NCI-H69 (cell line): ENCODE measurements around the gene SUDS3.
"Not testable (repeated sequence)": the region's sequence is repeated elsewhere in the genome, so short reads cannot be mapped to it uniquely, and the experiment has no call there.

ENCODE experiments used
- DNase-seq: peaks from one replicate; lab custom pipeline; 2025; lab: John Stamatoyannopoulos, UW

The SUDS3 gene

DNA sequence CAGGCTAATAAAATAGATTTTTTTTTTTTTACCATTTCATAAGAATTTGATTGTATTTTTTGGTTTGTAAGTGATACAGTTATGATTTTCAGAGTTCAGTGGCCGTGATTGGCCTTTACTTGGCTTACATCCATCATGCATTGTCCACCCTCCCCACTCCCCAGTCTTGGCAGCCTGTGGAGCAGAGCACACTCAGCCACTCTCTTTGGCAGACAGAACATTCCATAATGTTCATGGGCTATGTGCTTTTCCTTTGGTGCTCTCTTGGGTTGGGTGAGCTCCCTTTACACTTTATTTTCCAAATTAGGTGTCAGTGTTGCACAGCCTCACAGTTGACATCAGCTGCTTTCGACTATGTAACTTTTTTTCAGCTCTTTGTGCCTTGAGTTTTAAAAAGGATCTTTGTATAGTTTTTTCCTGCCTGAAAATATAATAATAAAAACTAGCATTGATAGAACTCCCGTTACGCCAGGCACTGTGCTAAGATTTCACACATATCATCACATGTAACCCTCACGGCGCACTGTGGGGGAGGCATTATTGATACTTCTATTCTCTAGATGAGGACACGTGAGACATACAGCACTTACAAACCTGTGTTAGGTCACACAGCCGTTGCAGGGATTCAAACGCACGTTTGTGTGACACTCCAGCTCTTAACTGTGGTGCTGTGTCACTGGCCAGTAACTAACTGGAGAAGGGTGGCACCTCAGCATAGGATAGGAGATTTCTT, 21.5 kb downstream of the SUDS3 start:
- no peak for DNase-seq

DNA sequence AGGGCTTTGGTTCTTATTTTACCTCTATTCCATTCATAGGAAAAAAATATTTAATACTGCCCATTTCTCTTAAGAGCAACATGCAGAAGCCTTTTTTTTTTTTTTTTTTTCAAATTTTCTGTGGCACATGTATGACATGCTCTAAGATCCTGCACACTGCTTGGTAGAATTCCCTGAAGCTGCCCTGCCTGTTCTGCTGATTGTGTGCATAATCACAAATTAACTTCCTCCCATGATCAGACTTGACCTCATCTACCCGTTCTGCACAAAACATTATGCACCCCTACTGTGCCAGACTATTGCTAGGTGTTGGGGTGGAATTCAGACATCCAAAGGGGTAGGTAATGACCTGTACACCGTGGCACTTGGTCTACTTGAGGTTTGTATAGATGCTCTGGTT, 22.2 kb downstream of the SUDS3 start:
- no peak for DNase-seq

DNA sequence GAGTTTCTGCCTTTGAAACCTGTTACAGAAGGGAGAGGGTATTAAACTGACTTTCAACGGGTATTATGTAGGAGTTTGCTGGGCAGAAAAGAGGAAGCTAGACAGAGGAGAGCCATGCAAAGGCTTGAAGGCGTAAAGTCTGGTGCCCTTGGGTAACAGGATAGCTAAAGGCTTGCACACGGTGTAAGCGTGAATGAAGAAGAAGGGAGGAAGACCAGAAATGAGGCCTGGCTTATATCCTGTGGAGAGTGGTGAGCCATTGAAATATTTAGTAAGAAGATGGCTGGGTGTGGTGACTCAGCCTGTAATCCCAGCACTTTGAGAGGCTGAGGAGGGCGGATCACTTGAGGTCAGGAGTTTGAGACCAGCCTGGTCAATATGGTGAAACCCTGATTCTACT, 22.6 kb downstream of the SUDS3 start:
- no peak for DNase-seq

DNA sequence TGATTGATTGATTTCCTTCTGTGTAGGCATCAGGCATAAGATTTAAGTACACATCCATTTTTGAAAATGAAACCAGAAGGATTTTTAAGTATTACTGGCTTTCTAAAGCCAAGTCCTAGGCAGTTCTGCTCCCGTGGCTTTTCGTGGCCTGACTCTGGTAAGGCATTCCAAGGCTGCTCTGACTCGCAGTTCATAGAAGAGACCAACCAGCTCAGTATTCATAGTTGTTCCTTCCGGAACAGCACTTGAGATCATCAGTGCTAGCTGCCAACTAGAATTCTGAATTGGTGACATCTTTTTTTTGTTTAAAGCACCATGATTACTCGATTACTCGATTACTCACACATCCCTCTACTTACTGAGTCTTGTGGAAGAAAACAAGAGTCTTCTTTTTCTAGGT, 25.9 kb downstream of the SUDS3 start:
- no peak for DNase-seq

DNA sequence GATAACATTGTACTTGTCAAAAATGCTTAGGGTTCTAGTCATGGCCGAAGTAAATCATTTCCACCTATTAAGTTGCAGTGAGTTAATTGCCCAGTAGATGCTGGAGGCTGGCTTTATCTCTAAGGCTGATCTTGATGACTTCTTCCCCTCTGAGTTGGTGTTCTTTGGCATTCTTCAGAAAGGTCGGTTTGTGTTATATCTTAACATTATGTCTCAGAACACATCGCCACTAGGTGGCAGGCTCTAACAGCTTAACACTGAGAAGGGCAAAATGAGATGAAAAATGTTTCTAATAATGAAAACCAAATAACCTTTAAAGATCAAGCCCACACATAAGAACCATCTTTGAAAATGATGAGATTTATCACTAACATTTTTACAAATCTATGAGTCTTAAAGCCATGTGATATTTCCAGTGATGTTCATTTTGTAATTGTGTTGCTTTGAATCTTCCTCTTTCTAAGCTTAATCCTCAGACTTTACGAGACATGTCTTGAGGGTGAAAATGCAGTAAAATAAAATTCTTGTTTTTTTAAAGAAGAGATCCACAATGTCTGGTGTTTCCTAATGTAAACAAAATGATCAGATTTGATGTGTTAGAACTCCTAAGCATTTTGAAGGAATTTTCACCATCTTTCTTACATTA, 28.6 kb downstream of the SUDS3 start:
- peak; percentile 72 for DNase-seq

DNA sequence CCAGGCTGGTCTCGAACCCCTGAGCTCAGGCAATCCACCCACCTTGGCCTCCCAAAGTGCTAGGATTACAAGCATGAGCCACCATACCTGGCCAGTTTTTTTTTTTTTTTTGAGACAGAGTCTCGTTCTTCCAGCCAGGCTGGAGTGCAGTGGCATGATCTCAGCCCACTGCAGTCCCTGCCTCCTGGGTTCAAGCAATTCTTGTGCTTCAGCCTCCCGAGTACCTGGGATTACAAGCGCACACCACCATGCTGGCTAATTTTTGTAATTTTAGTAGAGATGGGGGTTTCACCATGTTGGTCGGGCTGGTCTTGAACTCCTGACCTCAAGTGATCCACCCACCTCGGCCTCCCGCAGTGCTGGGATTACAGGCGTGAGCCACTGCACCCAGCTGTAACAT, 31.9 kb downstream of the SUDS3 start:
- DNase-seq: not testable (repeated sequence)

DNA sequence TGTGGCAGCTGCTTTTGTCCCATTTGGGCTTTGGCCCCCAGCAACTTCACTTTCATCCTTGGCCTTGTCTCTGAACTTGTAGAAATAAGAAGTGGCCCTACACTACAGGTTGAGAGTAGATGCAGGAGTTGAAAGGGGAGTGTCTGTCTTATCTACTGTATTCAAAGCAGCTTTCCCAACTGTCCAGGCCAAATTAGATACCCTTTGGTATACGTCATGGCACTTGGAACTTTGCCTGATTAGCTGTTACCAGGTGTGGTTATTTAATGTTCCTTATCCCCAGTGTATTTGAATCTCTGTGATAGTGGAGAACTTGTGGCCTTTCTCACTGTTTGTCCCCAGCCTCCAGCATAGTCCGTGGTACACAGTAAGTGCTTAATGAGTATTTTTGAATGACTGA, 33.5 kb downstream of the SUDS3 start:
- no peak for DNase-seq

DNA sequence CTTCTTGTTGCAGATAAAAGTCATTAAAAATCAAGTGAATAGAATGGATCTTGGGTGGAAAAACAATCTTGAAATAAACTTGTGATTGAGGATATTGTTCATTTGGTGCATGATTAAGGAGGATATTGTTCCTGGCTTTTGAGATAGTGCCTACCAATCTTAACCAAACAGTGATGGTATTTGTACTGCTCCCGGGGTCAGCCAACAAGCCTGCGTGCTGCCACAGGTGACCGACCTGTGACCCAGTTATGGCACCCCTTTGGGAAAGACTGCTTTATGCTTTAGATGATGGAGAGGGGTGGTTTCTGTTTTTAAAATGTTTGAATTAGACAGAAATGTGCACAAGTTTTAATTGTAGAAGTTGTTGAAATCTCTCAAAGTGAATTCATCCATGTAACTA, 41.6 kb downstream of the SUDS3 start:
- no peak for DNase-seq

DNA sequence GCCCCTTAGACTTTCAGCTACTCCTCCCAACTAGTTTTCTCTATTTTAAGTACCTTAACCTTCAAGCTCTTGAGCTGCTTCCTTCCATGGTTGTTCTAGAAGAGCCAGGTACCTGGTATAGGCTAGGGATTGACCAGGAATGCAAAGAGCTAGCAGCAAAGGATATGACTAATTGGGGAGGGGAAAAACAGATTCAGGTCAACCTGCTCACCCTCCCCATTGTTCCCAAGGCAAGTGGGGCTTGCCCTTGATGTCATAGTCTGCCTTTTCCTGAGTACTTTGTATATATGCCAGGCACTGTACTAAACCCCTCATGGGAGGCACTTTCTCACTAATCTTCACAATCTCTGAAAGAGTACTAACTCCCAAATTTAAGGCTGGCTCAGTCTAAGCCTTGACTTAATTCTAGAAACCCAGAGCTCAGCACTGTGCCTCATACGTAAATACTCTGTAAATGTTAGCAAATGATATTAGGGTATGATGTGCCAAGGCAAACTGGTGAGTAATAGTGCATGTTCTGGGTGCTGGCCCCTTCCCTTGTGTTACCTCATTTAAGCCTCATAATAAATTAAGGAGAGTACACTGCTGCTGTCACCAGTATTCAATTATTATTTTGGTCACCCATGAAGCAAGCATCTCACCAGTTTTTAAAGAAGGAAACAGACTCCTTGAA, 42.2 kb downstream of the SUDS3 start:
- no peak for DNase-seq

DNA sequence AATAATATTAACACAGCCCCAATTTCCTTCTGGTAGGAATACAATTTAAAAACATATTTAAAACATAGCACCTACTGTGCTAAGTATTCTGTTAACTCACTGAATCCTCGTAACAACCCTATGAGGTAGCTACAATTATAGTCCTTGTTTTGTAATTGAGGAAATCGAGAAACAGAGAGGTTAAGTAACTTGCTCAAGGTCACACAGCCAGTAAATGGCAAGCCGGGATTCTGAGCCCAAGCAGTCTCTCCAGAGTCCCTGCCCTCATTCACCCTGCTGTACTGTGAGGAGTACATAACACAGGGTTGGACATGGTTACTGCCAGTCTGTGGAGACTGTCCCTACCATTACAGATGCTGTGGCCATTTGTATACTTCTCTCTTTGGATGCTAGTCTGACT, 44.3 kb downstream of the SUDS3 start:
- DNase-seq: no peak

DNA sequence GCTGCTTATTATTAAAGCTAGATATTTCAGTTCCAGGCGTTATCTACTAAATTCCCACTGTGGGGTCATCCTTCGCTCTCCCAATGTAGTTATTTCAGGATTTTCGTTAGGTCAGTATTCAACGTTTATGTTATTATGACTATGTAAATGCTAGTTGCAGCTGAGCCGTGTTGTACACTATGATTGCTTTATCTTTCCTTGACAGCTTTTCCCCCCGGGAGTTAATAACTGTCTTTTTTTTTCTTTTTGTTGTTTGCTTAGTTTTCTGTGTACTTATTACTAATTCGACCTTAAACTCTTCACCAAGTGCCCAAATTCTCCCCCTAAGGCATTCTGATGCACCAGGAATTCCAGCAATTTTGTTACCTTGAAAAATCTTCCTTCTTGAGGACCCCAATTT, 48.5 kb downstream of the SUDS3 start:
- no peak for DNase-seq

DNA sequence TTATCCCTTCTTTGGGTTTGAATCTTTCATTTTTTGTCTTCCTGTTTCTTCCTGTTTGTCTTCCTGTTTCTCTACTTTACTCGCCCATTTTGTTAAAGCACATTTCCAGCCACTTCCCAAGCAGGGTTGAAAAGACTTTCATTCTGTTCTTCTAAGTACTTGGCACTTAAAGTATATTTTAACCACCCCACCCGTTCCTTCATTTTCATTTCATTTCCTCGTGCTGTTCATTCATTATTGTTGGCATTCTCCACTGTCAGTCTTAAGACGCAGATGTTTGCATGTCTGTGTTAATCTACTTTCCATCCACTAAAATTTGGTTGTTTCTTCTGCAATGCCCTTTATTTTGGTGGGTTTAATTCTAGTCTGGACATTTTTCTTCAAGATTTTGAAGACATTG, 49.0 kb downstream of the SUDS3 start:
- DNase-seq: no peak

DNA sequence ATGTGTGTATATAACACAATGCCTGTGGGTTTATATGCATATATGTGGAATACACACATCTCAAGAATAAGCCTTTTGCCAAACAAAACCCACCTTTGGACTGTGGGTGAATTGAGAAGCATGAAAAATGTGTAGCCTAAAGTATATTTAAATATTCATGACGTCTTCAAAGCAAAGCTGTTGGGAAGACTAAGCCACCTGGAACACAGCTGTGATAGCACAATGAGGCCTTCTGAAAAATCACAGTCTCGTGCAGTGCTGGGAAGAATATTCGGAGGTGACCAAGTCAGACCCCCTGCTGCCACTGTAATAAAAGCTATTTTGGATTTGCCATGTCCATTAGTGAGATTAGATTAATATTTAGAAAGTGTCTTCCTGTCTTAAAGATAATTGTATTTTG, 51.5 kb downstream of the SUDS3 start:
- DNase-seq: no peak

DNA sequence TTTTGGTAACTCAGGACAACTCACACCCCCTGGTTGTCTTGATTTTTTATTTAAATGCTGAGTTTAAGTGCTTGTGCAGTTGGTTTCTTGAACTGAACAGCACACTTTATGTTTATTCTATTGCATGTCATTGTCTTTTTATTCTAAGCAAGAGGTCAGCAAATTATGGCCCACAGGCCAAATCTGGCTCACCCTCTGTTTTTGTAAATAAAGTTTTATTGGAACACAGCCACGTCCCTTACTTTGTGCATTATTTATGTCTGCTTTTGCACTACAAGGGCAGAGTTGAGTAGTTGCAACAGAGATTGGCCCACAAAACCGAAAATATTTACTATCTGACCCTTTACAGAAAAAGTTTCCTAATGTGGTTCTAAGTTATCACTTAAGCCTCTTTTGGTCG, 52.3 kb downstream of the SUDS3 start:
- no peak for DNase-seq

DNA sequence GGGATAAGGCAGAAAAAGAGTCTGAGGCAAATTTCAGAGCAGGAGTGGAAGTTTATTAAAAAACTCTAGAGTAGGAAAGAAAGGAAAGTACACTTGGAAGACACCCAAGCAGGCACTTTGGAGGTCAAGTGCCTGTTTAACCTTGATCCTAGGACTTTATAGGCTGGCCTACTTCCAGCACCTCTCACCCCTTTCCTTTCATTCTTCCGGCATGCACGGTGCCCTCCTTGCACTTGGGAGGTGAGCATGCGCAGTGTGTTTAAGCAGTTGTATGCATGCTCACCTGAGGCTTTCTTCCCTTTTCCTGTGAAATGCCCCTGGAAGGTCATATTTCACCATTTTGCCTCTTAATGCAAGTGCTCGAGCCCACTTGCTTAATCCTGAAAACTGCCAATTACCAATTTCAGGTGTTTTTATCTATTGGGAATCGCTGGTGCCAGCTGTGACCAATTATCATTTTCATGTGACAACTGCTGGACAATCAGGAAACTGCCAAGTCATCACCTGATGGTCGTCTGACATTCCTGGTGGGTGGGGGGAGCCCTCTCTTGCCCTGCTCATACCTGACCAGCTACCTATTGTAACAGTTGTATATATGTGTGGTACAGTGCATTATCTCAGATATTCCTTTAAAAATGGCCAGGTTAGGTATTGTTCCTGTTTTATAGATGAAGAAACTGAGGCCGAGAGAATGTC, 53.5 kb downstream of the SUDS3 start:
- DNase-seq: peak; percentile 21

DNA sequence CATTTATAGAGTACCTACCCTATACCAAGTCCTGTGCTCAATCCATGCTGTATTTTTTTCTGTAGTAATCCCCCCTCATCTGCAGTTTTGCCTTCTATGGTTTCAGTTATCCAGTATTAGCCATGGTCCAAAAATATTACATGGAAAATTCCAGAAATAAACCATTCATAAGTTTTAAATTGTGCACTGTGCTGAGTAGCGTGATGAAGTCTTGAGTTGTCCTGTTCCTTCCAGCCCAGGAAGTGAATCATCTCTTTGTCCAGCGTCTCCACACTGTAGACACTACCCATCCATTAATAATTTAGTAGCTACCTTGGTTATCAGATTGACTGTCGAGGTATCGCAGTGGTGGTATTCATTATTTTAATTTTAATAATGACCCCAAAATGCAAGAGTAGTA, 54.2 kb downstream of the SUDS3 start:
- DNase-seq: no peak

DNA sequence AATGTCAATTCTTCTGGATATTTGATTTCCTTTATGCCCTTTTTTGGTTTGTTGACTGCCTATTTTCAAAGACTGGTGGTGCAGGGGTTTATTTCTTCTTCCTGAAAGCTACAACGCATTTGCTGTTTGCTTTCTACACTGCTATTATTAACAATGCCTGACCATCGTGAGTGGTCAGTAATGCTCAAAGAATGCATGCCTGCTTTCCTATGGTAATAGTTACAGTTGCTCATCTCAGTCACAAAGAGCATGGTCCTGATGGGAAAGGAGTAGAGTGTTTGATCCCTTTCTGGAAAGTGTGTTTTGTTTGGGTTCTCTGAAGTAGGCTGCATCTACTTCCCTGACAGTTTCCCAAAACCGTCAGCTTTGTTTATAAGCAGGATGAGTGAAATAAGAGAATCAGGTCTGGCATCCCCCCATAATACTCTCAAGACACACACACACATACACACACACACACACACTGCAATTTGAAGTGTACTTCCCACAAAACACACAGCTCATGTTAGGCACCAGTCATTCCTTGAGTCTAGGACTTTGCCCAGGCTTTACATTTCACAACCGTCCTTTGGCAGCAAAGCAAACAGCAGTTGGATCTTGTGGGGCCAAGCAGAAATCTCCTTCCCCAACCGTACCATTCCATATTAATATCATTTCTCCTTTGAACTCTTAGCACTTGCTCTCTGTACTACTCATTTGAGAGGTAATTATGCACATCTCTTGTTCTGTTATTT, 56.6 kb downstream of the SUDS3 start:
- DNase-seq: no peak

DNA sequence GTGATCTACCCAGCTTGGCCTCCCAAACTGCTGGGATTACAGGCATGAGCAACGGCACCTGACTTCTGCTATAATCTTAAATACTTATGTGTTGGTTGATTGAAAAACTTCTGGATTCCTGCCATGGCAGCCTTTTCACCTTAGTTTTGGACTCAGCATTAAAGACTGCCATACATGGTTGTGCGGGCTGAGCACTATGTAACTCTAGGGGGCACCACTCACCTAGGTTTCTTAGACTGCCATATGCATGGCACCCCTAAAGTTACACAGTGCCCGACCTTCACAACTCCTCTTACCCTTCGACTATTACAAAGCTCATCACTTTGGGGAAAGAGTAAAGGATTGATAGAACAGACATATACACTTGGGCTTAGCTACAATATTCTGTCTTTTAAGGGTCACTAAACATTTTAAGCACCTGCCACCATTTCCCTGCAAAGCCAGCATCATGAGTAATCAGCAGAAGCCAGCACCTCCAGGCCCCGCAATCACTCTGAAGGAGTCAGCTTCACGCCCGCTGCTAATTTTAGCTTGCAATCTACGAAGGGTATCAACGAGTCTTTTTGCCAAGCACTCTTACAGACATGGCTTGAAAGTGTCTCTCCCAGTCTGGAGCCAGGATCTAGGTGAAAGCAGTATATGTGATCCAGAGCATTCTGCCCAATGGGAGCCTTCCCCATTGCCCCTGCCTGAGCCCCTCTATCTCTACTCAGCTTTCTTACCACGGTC, 59.8 kb downstream of the SUDS3 start:
- DNase-seq: peak; percentile 42

DNA sequence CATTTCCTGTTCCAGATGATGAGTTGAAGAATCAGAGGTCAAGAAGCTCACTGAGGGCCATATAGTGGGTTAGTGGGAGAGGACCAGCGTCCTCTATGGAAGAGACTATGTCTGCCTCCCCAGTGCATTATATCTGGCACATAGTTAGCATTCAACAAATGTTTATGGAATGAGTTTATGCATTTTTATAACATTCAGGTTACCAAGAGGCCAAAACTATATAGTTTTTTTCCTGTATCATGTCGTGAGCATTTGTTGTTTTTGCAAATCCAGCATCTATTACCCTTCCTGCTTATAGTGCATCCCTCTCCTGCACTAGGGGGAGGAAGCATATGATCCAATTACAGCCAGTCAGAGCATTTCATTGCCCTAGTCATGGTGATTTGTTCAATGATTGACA, 60.6 kb downstream of the SUDS3 start:
- DNase-seq: no peak

DNA sequence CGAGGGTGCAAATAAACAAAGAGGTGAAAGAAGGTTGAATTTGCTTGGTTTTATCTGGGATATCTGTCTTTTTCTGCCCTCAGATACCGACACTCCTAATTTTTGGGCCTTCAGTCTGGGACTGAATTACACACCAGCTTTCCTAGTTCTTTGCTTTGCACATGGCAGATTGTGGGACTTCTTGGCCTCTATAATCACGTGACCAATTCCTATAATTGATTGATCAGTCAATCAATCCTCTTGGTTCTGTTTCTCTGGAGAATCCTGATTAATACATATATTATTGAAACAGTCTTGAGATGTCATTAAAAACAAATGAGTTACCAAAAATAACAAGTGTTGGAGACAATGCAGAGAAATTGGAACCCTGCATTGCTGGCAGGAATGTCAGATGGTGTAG, 62.7 kb downstream of the SUDS3 start:
- DNase-seq: no peak

DNA sequence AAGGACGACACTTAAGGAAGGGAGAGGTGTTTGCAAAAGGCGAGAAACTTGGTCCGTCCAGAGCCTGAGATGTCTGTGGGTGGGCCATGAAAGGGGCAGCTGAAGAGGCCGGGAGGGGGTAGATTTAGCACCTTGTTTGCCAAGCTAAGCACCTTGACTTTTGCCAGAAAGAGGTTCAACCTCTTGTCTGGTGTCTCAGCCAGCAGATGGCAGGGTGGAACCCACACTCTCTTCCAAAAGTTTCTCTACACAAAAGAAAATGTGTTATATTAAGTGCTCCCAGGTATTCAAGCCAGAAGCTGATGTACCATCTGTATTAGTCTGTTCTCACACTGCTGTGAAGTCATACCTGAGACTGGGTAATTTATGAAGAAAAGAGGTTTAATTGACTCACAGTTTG, 69.9 kb downstream of the SUDS3 start:
- DNase-seq: no peak

DNA sequence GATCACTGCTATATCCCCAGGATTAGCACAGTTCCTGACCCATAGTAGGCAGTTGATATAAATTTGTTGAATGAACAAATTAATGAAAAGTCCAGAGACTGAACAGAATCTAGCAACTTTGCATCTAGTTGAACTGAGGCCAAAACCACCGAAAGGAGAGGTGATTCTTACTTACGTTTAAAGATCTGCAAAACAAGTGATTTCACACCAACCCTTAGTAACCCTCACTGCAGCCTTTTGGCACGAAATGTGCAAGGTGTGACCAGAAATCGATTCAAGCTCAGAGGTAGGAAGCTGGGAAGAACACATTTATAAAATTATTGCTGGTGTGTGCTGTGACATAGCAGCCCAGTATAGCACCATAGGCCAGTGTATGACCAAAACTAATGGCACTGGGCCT, 70.8 kb downstream of the SUDS3 start:
- no peak for DNase-seq
